HG03439 (cell line): ENCODE measurements around the gene PSORS1C2.

Source experiments
- ATAC-seq: cut with Tn5 transposase; IDR thresholded peaks from one replicate; pipeline ENCODE4 v1.9.1; 2021; ENCODE audit warnings: mild to moderate bottlenecking, moderate library complexity; ENCODE audit not compliant: unreplicated experiment

PSORS1C2 gene

DNA sequence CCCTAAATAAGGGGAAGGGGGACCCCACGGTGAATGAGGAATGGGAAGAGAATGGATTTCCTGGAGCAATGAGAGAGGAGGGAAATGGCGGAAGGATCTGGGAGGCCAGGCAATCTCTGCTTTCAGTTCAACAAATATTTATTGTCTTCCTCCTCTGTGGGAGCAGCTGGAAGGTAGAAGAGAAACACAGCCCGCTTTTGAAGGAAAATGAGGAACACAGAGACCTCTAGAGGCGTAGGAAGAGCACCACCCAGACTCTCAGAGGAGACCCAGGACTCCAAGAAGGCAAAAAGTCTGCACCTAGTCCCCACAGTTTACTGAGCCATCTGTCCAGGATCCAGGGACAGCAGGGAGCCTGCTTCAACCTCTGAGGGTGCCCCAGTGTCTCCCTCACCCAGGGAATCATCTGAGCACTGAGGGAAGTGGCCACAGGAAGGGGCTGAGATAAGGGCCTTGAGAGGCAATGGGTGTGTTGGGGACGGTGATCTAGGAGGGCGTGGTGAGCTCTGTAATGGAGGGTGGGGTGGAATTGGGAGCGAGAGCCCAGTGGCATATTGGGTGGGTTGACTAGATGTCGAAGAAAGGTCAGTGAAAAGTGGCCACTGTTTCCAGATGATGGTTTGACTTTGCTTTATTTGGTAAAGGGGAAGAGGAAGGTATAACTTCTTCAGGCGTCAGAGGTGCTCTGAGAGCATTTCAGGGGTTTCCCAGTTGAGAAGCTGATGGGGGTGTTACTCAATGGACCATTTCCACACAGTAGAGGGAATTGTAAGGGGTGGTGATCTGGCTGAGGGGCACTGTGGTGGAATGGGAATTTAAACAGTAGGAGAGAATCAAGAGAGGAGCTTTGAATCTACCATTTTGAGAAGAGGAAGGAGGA is 23.7 kb downstream of the PSORS1C2 start:
- no peak for ATAC-seq

DNA sequence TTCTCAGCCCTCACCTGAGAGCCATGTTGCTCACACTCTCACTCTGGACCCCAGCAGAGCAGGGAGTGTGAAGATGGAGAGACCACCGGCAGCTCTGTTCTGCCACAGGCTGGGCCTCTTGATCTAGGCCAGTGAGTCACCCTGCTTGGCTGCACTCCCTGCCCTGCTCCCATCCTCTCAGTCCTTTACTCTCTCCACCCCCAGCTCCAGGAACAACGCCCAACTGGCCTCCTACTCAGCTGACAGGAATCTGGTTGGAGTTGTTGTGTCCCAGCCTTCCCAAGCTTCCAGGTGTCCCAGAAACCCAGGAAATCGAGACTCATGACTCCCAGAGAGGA is 24.4 kb downstream of the PSORS1C2 start, which contains the start of gene PSORS1C1:
TSS of gene PSORS1C1 (plus strand) at position 260 of the 338 bp plus-strand sequence. CDS start 14,833 bp downstream, outside the sequence.
- ATAC-seq: no peak

- ATAC-seq: no peak
These were observed 24.9 kb downstream of the PSORS1C2 start for GRCh38 chr6:31113861-31114540.

DNA sequence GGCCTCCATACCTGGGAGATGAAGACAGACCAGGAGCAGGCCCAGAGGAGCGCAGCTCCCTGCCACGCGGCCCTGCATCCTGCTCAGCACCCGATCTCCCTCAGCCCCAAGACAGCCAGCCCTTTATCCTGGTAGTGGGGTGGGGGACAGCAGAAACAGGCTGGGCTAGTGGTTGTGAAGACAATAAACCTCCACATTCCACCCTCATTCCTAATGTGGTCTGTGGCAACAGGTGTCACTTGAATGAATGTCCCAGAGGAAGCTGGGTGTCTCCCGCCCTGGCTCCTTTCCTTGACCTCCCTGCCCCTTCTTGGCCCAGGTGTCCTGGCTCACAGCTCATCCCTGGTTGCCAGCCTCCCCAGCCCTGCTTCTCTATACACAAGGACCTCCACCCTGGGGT is 26.4 kb downstream of the PSORS1C2 start, which contains the start of gene C6orf15:
TSS of gene C6orf15 (minus strand) at position 98 of the 400 bp plus-strand sequence. CDS start at position 78, 20 bp downstream.
- ATAC-seq: no peak

DNA sequence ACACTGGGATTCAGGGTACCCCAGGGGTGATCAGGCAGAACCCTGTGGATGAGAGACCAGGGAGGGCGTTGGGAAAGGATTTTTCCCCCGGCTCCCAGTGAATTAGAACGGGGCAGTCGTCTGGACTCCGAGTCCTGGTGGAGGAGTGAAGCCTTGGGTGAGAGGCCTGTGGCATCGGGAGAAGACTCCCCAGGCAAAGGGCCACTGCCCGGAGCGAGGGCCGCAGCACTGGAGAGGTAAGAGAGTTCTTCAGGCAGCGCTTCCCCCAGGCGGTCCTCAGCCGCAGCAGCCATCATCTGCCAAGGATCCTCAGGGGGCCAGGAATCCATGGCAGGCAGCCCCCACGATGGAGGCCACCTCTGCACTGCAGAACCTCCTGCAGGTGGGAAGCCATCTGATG is 27.2 kb downstream of the PSORS1C2 start:
- ATAC-seq: no peak

GRCh38 chr6:31110825-31111582 is 27.9 kb downstream of the PSORS1C2 start:
- ATAC-seq: no peak

DNA sequence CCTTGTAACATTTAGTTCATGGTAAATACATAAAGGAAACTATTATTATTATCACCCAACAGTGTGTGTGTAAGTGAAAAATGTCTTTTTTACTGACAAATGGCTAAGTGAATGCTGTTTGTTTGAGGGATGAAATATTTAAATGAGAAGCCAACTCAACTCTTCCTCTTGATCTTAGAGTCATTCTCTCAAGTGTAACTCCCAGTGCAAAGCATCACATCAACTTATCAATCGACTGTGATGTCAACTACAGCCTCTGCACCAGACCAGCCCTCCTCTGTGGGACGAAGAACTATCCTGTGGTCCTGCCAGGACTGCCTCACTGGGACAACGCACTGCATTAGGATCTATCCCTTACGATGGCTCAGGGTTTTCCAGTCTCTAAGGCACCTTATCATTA is 31.8 kb downstream of the PSORS1C2 start:
- ATAC-seq: no peak

DNA sequence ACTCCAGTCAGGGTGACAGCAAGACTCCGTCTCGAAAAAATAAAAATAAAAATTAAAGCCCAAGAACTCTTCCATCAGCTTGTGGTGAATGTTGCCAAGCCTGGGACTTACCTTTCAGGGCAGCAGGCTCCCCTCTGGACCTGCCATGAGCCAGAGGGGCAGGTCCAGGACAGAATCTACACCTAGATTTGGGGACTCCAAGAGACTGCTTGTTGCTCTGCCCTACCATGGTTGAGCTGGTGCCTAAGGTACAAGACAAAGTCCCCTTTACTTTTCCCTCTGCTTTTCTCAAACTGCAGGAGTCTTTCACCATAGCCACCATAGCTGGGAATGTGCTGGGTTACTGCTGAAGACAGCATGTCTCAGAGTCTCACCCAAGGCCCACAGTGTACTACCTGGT is 35.7 kb downstream of the PSORS1C2 start:
- ATAC-seq: no peak

DNA sequence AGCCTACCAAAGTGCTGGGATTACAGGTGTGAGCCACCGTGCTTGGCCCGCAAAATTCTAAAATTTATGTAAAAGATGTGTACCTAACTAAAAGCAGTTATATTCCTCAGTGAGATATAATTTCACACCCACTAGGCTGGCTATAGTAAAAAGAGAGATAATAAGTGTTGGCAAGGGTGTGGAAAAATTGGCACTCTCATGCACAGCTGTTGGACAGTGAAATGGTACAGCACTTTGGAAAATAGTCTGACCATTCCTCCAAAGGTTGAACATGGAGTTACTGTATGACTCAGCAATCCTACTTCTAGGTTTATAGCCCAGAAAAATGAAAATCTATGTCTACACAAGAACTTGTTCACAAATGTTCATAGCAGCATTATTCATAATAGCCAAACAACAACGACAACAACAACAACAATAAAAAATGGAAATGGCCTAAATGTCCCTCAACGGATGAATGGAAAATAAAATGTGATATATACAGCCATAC is 40.4 kb downstream of the PSORS1C2 start:
- ATAC-seq: no peak

GRCh38 chr6:31096656-31097055 is 42.2 kb downstream of the PSORS1C2 start:
- ATAC-seq: no peak

DNA sequence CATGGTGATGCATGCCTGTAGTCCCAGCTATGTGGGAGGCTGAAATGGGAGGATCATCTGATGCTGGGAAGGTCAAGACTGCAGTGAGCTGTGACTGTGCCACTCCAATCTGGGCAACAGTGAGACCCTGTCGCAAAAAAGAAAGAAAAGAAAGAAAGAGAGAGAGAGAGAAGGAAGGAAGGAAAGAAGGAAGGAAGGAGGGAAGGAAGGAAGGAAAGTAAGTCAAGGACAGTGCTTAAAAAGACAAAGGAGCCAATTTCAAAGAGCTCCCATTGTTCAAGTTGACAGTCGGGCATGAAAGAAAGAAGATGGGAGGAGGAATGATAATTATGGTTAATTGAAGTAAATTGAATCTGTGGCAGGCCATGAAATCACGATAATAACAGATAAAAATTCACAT is 42.7 kb downstream of the PSORS1C2 start:
- no peak for ATAC-seq

- ATAC-seq: no peak
These were observed 44.4 kb downstream of the PSORS1C2 start for GRCh38 chr6:31094389-31094881.

- no peak for ATAC-seq
These were observed 45.9 kb downstream of the PSORS1C2 start for GRCh38 chr6:31092769-31093505.

DNA sequence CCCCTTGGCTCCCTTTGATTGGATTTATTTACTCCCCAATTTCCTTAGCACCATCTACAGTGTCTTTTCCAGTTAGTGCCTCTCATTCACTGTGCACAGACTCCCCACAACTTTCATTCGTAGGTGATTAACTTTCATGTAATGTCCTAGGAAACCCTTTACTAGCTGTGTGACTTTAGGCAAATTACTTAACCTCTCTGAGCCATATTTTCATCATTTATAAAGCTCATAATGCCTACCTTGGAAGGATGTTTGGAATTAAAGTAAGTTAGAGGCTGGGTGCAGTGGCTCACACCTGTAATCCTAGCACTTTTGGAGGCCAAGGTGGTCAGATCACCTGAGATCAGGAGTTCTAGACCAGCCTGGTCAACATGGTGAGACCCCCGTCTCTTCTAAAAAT is 46.6 kb downstream of the PSORS1C2 start:
- ATAC-seq: no peak

GRCh38 chr6:31091680-31092079 is 47.2 kb downstream of the PSORS1C2 start:
- ATAC-seq: no peak

GRCh38 chr6:31090973-31091364 is 47.9 kb downstream of the PSORS1C2 start:
- no peak for ATAC-seq

DNA sequence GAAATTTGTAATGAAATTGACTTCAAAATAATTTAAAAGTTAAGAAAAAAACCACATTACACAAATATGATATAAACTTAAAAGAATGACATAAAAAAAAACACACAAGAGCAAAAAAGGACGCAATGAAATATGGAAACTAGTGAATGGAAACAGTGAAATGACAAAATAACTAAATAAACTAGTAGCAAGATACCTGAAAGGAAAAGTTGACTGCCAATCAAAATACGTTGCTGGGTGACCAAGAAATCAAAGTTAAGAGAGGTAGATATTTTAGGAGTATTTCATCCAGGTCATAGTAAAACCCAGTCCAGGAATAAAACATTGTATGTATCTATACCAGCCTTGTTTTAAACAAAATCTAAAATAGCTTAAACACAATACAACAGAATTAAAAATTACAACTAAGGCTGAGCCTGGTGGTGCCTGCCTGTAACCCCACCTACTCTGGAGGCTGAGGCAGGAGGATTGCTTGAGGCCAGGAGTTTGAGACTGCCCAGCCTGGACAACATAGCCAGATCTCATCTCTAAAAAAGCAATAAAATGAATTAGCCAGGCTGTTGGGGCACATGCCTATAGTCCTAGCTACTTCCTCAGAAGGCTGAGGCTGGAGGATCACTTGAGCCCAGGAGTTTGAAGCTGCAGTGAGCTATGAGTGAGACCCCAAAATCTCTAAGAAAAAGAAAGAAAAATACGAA is 48.4 kb downstream of the PSORS1C2 start:
- no peak for ATAC-seq
